PC-3 (cell line): ENCODE results near the gene FAM209A. TPM values are rescaled to one million over a fixed set of nuclear protein-coding genes. Genes with fewer than 3 reads are reported as not detected.
"Not testable (repeated sequence)": the region's sequence is repeated elsewhere in the genome, so short reads cannot be mapped to it uniquely, and the experiment has no call there.

Experiments
- ATAC-seq: fragments of 200-7000 bp; cut with Tn5 transposase; 2 replicates; pipeline ENCODE4 v1.9.1; 2020; ENCODE audit warnings: mild to moderate bottlenecking, moderate library complexity
- BruUV-seq: library from RNA; stranded (reverse); fragments of 400-500 nt; replicated peaks from 2 replicates; lab custom pipeline; 2021; lab: Mats Ljungman, UMichigan
- CTCF ChIA-PET: fragments of 300-600 bp; sonication (Branson Sonifier 250); formaldehyde crosslinking; loops from one replicate; lab custom pipeline; 2022; ENCODE audit warnings: antibody characterized with exemption; lab: Charles Lee
- POLR2A ChIA-PET: fragments of 300-600 bp; sonication (Branson Sonifier 250); formaldehyde crosslinking; loops from one replicate; lab custom pipeline; 2022; ENCODE audit warnings: antibody characterized with exemption; ENCODE audit not compliant: unreplicated experiment; lab: Charles Lee
- DNase-seq: peaks from one replicate; pipeline ENCODE4 v3.0.0-alpha.2; 2015
- H2AFZ ChIP-seq: fragments of 300-600 bp; sonication (generic); 2 replicates; pipeline ENCODE4 v1.6.0; 2016; ENCODE audit warnings: antibody characterized with exemption, low read length
- H3F3A ChIP-seq: fragments of 300-600 bp; sonication (generic); one replicate; pipeline ENCODE4 v1.6.0; 2017; ENCODE audit warnings: antibody characterized with exemption, low read length, control low read depth, mild to moderate bottlenecking; ENCODE audit not compliant: unreplicated experiment
- H3K27ac ChIP-seq: fragments of 300-600 bp; sonication (generic); 2 replicates; pipeline ENCODE4 v1.5.1; 2016; ENCODE audit warnings: mild to moderate bottlenecking, low read length
- H3K27me3 ChIP-seq: fragments of 300-600 bp; sonication (generic); 2 replicates; pipeline ENCODE4 v1.6.1; 2016; ENCODE audit warnings: low read length, mixed read lengths
- H3K36me3 ChIP-seq: fragments of 300-600 bp; sonication (generic); 2 replicates; pipeline ENCODE4 v1.6.1; 2016; ENCODE audit warnings: low read depth, mixed run types, low read length, mixed read lengths
- H3K4me1 ChIP-seq: fragments of 300-600 bp; sonication (generic); 2 replicates; pipeline ENCODE4 v1.5.1; 2016; ENCODE audit warnings: low read length; ENCODE audit not compliant: insufficient read depth
- H3K4me2 ChIP-seq: fragments of 300-600 bp; sonication (generic); 2 replicates; pipeline ENCODE4 v1.6.0; 2016; ENCODE audit warnings: low read length
- H3K4me3 ChIP-seq: fragments of 300-600 bp; sonication (generic); 2 replicates; pipeline ENCODE4 v1.5.1; 2016; ENCODE audit warnings: mild to moderate bottlenecking, low read length, mixed read lengths
- H3K79me2 ChIP-seq: fragments of 300-600 bp; sonication (generic); 2 replicates; pipeline ENCODE4 v1.6.1; 2017; ENCODE audit warnings: low read length, mixed read lengths
- H3K9ac ChIP-seq: fragments of 300-600 bp; sonication (generic); 2 replicates; pipeline ENCODE4 v1.6.0; 2016; ENCODE audit warnings: mild to moderate bottlenecking, low read length
- H3K9me2 ChIP-seq: fragments of 300-600 bp; sonication (generic); replicated peaks from 2 replicates; pipeline ENCODE4 v1.6.1; 2016; ENCODE audit warnings: mixed run types, low read length, mixed read lengths
- H3K9me3 ChIP-seq: fragments of 300-600 bp; sonication (generic); 2 replicates; pipeline ENCODE4 v1.6.1; 2016; ENCODE audit warnings: low read length, mixed read lengths
- H4K20me1 ChIP-seq: fragments of 300-600 bp; sonication (generic); 2 replicates; pipeline ENCODE4 v1.6.1; 2016; ENCODE audit warnings: low read length, mixed read lengths
- CTCF ChIP-seq: fragments of 300-600 bp; sonication (generic); conservative IDR thresholded peaks from 2 replicates; pipeline ENCODE4 v1.5.1; 2017; ENCODE audit warnings: antibody characterized with exemption, low read depth, mild to moderate bottlenecking, low read length
- EZH2 ChIP-seq: fragments of 300-600 bp; sonication (generic); IDR thresholded peaks from one replicate; pipeline ENCODE4 v1.6.1; 2017; ENCODE audit warnings: antibody characterized with exemption, mild to moderate bottlenecking, low read length; ENCODE audit not compliant: unreplicated experiment
- EZH2phosphoT487 ChIP-seq: fragments of 300-600 bp; sonication (generic); IDR thresholded peaks from 2 replicates; pipeline ENCODE4 v1.6.1; 2018; ENCODE audit warnings: mild to moderate bottlenecking, antibody characterized with exemption, low read length, borderline replicate concordance
- intact Hi-C: fragments of 100-400 bp; cut with micrococcal nuclease; formaldehyde crosslinking; loops from 2 replicates; pipeline ENCODE4 v1.9.0; 2023
- total RNA-seq: library from RNA; depleted of rRNA; stranded (reverse); fragments of >200 nt; gene quantifications from 2 replicates; pipeline ENCODE4 v1.2.3, GENCODE V29; 2014

The FAM209A gene
- total RNA-seq, 1 experiment from 2014 or later: 0.51 TPM

- H3K4me1 ChIP-seq: peaks cover 15% of the 10 kb centered on the region
- POLR2A ChIA-PET: no interaction called here
- CTCF ChIA-PET: no interaction called here
- H3K9ac ChIP-seq: no peak overlapping the region
- no peaks in the 10 kb centered on the region for H4K20me1 ChIP-seq
- no peaks in the 10 kb centered on the region for H3K36me3 ChIP-seq
- no peaks in the 10 kb centered on the region for H3K9me2 ChIP-seq
- no TSS peak for BruUV-seq
- ATAC-seq (no peak), DNase-seq (no peak)
- H3K4me2 ChIP-seq: no peak overlapping the region
- no peaks in the 10 kb centered on the region for H3K79me2 ChIP-seq
- H2AFZ ChIP-seq: no peak overlapping the region
- H3K4me3 ChIP-seq: no peak overlapping the region
- H3K9me3 ChIP-seq: no peaks in the 10 kb centered on the region
- H3K27me3 ChIP-seq: no peaks in the 10 kb centered on the region
- intact Hi-C loops: loop anchor here (10.0 kb wide), 1 partner anchor 786 kb away; no protein-coding TSS in a partner anchor
- TF ChIP-seq EZH2phosphoT487 (no peak), EZH2 (no peak), CTCF (no peak)
- no peaks in the 10 kb centered on the region for H3F3A ChIP-seq
- H3K27ac ChIP-seq: no peak overlapping the region
Observed at GRCh38 chr20:56558968-56559367, 34.4 kb downstream of the FAM209A start.

GRCh38 chr20:56564526-56564925, 40.0 kb downstream of the FAM209A start:
- H2AFZ ChIP-seq, intact Hi-C loops, H3K9me3 ChIP-seq, H3K36me3 ChIP-seq, H3K27me3 ChIP-seq, POLR2A ChIA-PET, H4K20me1 ChIP-seq, H3F3A ChIP-seq, H3K4me2 ChIP-seq, H3K9me2 ChIP-seq, H3K9ac ChIP-seq, H3K79me2 ChIP-seq, H3K27ac ChIP-seq, ATAC-seq, CTCF ChIA-PET, BruUV-seq, H3K4me3 ChIP-seq: not testable (repeated sequence)
- H3K4me1 ChIP-seq: peaks cover 13% of the 10 kb centered on the region
- DNase-seq: peak; percentile 46

DNA sequence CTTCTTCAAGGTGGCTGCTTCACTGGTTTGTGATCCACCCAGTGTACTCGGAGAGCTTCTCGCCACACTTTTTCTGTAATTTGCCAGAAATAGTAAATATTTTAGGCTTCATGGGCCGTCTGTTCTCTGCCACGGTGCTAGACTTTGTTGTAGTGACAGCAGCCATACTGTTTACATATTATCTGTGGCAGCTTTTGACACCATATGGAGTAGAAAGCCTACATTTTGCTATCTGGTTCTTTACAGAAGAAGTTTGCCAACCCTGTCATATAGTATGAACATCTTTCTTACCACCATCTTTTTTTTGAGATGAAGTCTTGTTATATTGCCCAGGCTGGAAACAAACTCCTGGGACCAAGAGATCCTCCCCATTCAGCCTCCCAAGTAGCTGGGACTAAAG, 41.0 kb downstream of the FAM209A start:
- BruUV-seq: no TSS peak
- H3K9ac ChIP-seq: no peak overlapping the region
- intact Hi-C loops: no loop called here
- H3F3A ChIP-seq: no peaks in the 10 kb centered on the region
- H3K36me3 ChIP-seq: no peaks in the 10 kb centered on the region
- ATAC-seq: no peak
- no peaks in the 10 kb centered on the region for H3K27me3 ChIP-seq
- H3K4me3 ChIP-seq: no peak overlapping the region
- H2AFZ ChIP-seq: no peak overlapping the region
- H4K20me1 ChIP-seq: no peaks in the 10 kb centered on the region
- peaks cover 13% of the 10 kb centered on the region for H3K4me1 ChIP-seq
- no peaks in the 10 kb centered on the region for H3K9me3 ChIP-seq
- DNase-seq: no peak
- POLR2A ChIA-PET: no interaction called here
- no peaks in the 10 kb centered on the region for H3K79me2 ChIP-seq
- no peak for TF ChIP-seq EZH2phosphoT487
- no peak for TF ChIP-seq CTCF
- TF ChIP-seq EZH2: no peak
- H3K27ac ChIP-seq: peak overlapping the region; percentile 71; the same call in 1 of the 2 replicates
- CTCF ChIA-PET: interaction anchor here (0.7 kb wide), 1 partner anchor 1873 kb away, joined by 3 read pairs; no protein-coding TSS in a partner anchor
- H3K4me2 ChIP-seq: no peak overlapping the region
- H3K9me2 ChIP-seq: no peaks in the 10 kb centered on the region
